Heart right ventricle (tissue), 16 donors: ENCODE measurements around the gene MINK1. TPM values are rescaled to one million over a fixed set of nuclear protein-coding genes. Genes with fewer than 3 reads are reported as not detected.

Experiments used
- ATAC-seq, 8 donors: fragments of 200-7000 bp; cut with Tn5 transposase; one replicate each; pipeline ENCODE4 v1.9.1; 2020; ENCODE audit warnings: mild to moderate bottlenecking in 8 of 8, moderate library complexity in 8 of 8, moderate number of reproducible peaks in 1 of 8
- DNase-seq, 2 donors: peaks; one replicate each; pipeline ENCODE4 v3.0.0-alpha.2; 2020
- H3K27ac ChIP-seq, 10 donors: fragments of 200-600 bp; sonication (generic) in 2 of 10; one replicate each; pipeline versions ENCODE4 v1.5.0 to v1.8.0; 2020 to 2022; ENCODE audit warnings: mild to moderate bottlenecking in 3 of 10
- H3K27me3 ChIP-seq, 7 donors: fragments of 200-600 bp; one replicate each; pipeline ENCODE4 v1.8.0; 2021 to 2022; ENCODE audit warnings: mild to moderate bottlenecking in 2 of 7
- H3K36me3 ChIP-seq, 9 donors: fragments of 200-600 bp; sonication (generic) in 1 of 9; one replicate each; pipeline versions ENCODE4 v1.5.0 to v1.8.0; 2020 to 2022; ENCODE audit warnings: mild to moderate bottlenecking in 2 of 9
- H3K4me1 ChIP-seq, 9 donors: fragments of 200-600 bp; sonication (generic) in 1 of 9; one replicate each; pipeline versions ENCODE4 v1.5.0 to v1.8.0; 2020 to 2022; ENCODE audit warnings: mild to moderate bottlenecking in 4 of 9
- H3K4me3 ChIP-seq, 10 donors: fragments of 200-600 bp; sonication (generic) in 2 of 10; one replicate each; pipeline versions ENCODE4 v1.5.0 to v1.8.0; 2020 to 2022; ENCODE audit warnings: mild to moderate bottlenecking in 7 of 10, moderate library complexity in 2 of 10
- H3K9me3 ChIP-seq, 11 donors: fragments of 200-600 bp in 10 of 11; sonication (generic) in 2 of 11; one replicate each; pipeline versions ENCODE4 v1.5.0 to v1.8.0; 2013 to 2022; ENCODE audit warnings: mild to moderate bottlenecking in 2 of 11, control low read depth in 1 of 11, moderate library complexity in 1 of 11
- CTCF ChIP-seq, 9 donors: fragments of 200-600 bp; sonication (generic) in 2 of 9; IDR thresholded peaks; one replicate each; pipeline versions ENCODE4 v1.5.0 to v1.8.0; 2021 to 2022; ENCODE audit warnings: antibody characterized with exemption in 9 of 9, mild to moderate bottlenecking in 5 of 9, moderate library complexity in 1 of 9
- WGBS, 2 donors: extraction: QIAGEN DNeasy Blood & Tissue Kit; methylation state at CpG; one replicate each; pipeline ENCODE4 v1.1.7; 2013; ENCODE audit warnings: inconsistent platforms in 1 of 2; 5-methylcytosine and 5-hydroxymethylcytosine counted together
- intact Hi-C, 10 donors: fragments of 100-400 bp; cut with DNase I; formaldehyde crosslinking; loops; one replicate each; pipeline versions ENCODE4 v1.11.1 to v1.14.2; 2022
- polyA plus RNA-seq, 2 donors: library from polyadenylated mRNA; stranded (reverse); fragments of 200-250 nt; gene quantifications; one replicate each; pipeline ENCODE4 v1.2.3, GENCODE V29; 2013
- total RNA-seq, 10 donors: library from RNA; stranded (reverse); fragmentation: NEBNext Ultra II Directional in 3 of 10; extraction: Animal tissue kit (Norgen Biotek cat#: 25700) in 3 of 10; gene quantifications; one replicate each; pipeline versions ENCODE4 v1.2.1 to v1.2.4, GENCODE V29; 2021 to 2023
- donor health status: Arrhythmogenic right ventricular cardiomyopathy.
- donor health status: ischemic (EF 13 %, LVEDD 7.1; RV severe dilation, severe dysfunction).
- donor health status: healthy with polysubstance abuse.
- donor health status: DM: no; HTN: yes; CAD: no.
- donor health status: DM: no; HTN: no; CAD: no.
- donor health status: ischemic (EF 25% LVEDD 6.9; RV normal size, moderate dysfunction).
- donor health status: ischemic (EF 25% LVEDD 5.7; RV mildly dilated, moderate dysfunction).
- donor health status: healthy.
- donor health status: DM: yes; HTN: yes; CAD: no.
- donor health status: Ischemic cardiomyopathy.
- donor health status: ischemic (EF 35%, LVEDD 5.7; RV mildly dilated, moderate dysfunction).
- donor health status: nonischemic (EF 11% LVEDD 7.7; RV severe dilation, severe dysfunction).
- donor health status: DM: yes; HTN: yes; CAD: no.
- donor health status: PGD.
- donor health status: ischemic (EF 29% LVEDD 5.4; RV normal size, mild dysfunction).
- donor health status: nonischemic (EF 23%, LVEDD 6.1; RV moderate dilation, normal function).

The MINK1 gene
- total and polyA plus RNA-seq, 12 donors, result 17.3 to 54.1 (median 33.5) TPM

- H3K4me3 ChIP-seq, result peak overlapping the region; percentile 67 to 99 (median 90)
- DNase-seq (peak in 1 of 2 donors; percentile 38), ATAC-seq (peak in 5 of 8 donors; percentile 1 to 31 (median 7))
- no peaks in the 10 kb centered on the region for H3K27me3 ChIP-seq
- peaks cover 0 to 9% (median 0%) of the 10 kb centered on the region in 9 donors for H3K36me3 ChIP-seq
- no peak for TF ChIP-seq CTCF (IDR thresholded peaks at IDR 0.05)
- peak overlapping the region; percentile 64 to 97 (median 92) for H3K27ac ChIP-seq
- intact Hi-C loops, result loop anchor here in 4 of 10 donors (2.0 to 10.0 kb wide), 2 partner anchors 43 to 51 kb away; no protein-coding TSS in a partner anchor
- H3K4me1 ChIP-seq, result peaks cover 10 to 57% (median 54%) of the 10 kb centered on the region in 9 donors
- 5 to 10% methylated on average over 15 of the region's 15 CpGs for WGBS, 2 donors
- H3K9me3 ChIP-seq, result no peaks in the 10 kb centered on the region
Measured at GRCh38 chr17:4833941-4834680, 971 bp downstream of the MINK1 start.

GRCh38 chr17:4834681-4835020 lies 1.5 kb downstream of the MINK1 start:
- peak overlapping the region in 9 of 10 donors; percentile 67 to 99 (median 91) for H3K4me3 ChIP-seq
- peak overlapping the region in 8 of 10 donors; percentile 89 to 97 (median 93) for H3K27ac ChIP-seq
- peaks cover 0 to 9% (median 0%) of the 10 kb centered on the region in 9 donors for H3K36me3 ChIP-seq
- no peaks in the 10 kb centered on the region for H3K9me3 ChIP-seq
- intact Hi-C loops, result loop anchor here in 5 of 10 donors (5.0 to 10.0 kb wide), 3 partner anchors 37 to 50 kb away; partner anchors contain the start of gene PSMB6 (in 3 of the 5)
- no peak for DNase-seq
- no peaks in the 10 kb centered on the region for H3K27me3 ChIP-seq
- WGBS, 2 donors, result 69 to 84% methylated on average over 4 of the region's 4 CpGs
- peaks cover 10 to 62% (median 58%) of the 10 kb centered on the region in 9 donors for H3K4me1 ChIP-seq
- no peak for ATAC-seq
- no peak for TF ChIP-seq CTCF (IDR thresholded peaks at IDR 0.05)

GRCh38 chr17:4836221-4836620 lies 3.1 kb downstream of the MINK1 start:
- DNase-seq, result no peak
- Histone ChIP-seq H3K4me3 (no peak overlapping the region), H3K27me3 (no peaks in the 10 kb centered on the region), H3K27ac (peak overlapping the region in 4 of 10 donors; percentile 0 to 80 (median 30)), H3K36me3 (peaks cover 0 to 9% (median 0%) of the 10 kb centered on the region in 9 donors), H3K9me3 (no peaks in the 10 kb centered on the region), H3K4me1 (peaks cover 10 to 78% (median 71%) of the 10 kb centered on the region in 9 donors)
- intact Hi-C loops, result loop anchor here in 5 of 10 donors (5.0 to 10.0 kb wide), 3 partner anchors 39 to 49 kb away; partner anchors contain the start of gene PSMB6 (in 3 of the 5)
- WGBS, 2 donors, result 77 to 93% methylated on average over 4 of the region's 4 CpGs
- ATAC-seq, result no peak
- TF ChIP-seq CTCF (IDR thresholded peaks at IDR 0.05), result no peak

- peaks cover 0 to 9% (median 0%) of the 10 kb centered on the region in 9 donors for H3K36me3 ChIP-seq
- peak in 3 of 9 donors; percentile 31 to 35 (median 31) for TF ChIP-seq CTCF (IDR thresholded peaks at IDR 0.05)
- peaks cover 10 to 78% (median 71%) of the 10 kb centered on the region in 9 donors for H3K4me1 ChIP-seq
- 36 to 42% methylated on average over 13 of the region's 13 CpGs for WGBS, 2 donors
- DNase-seq (peak; percentile 29 to 42), ATAC-seq (peak in 6 of 8 donors; percentile 15 to 78 (median 56))
- intact Hi-C loops, result loop anchor here in 5 of 10 donors (5.0 to 10.0 kb wide), 3 partner anchors 40 to 47 kb away; partner anchors contain the start of gene PSMB6 (in 3 of the 5)
- H3K27me3 ChIP-seq, result no peaks in the 10 kb centered on the region
- peak overlapping the region; percentile 43 to 84 (median 72) for H3K27ac ChIP-seq
- no peaks in the 10 kb centered on the region for H3K9me3 ChIP-seq
- H3K4me3 ChIP-seq, result no peak overlapping the region
Measured at GRCh38 chr17:4837471-4838308, 4.5 kb downstream of the MINK1 start.
